WERI-Rb-1 (cell line): ENCODE data around the gene PFKL.
"Not testable (repeated sequence)": the region's sequence is repeated elsewhere in the genome, so short reads cannot be mapped to it uniquely, and the experiment has no call there.

ENCODE experiments used
- DNase-seq: peaks from one replicate; pipeline ENCODE4 v3.0.0-alpha.2; 2020
- H3K27ac ChIP-seq: fragments of 250-450 bp; sonication (Bioruptor Pico); 2 replicates; pipeline ENCODE4 v1.5.1; 2020; ENCODE audit warnings: mild to moderate bottlenecking, moderate library complexity
- H3K27me3 ChIP-seq: fragments of 250-450 bp; sonication (Bioruptor Pico); 2 replicates; pipeline ENCODE4 v1.5.1; 2021; ENCODE audit warnings: mild to moderate bottlenecking, low read depth, moderate library complexity; ENCODE audit not compliant: insufficient read depth, severe bottlenecking
- H3K36me3 ChIP-seq: fragments of 250-450 bp; sonication (Bioruptor Pico); 2 replicates; pipeline ENCODE4 v1.5.1; 2020; ENCODE audit warnings: mild to moderate bottlenecking, moderate library complexity
- H3K4me3 ChIP-seq: 2 replicates; pipeline ENCODE4 v1.5.1; 2011; ENCODE audit warnings: low read depth, mild to moderate bottlenecking, control low read depth, low read length
- H3K9me3 ChIP-seq: fragments of 250-450 bp; sonication (Bioruptor Pico); 2 replicates; pipeline ENCODE4 v1.5.1; 2021; ENCODE audit warnings: mild to moderate bottlenecking, moderate library complexity; ENCODE audit not compliant: severe bottlenecking
- CTCF ChIP-seq: IDR thresholded peaks from 2 replicates; pipeline ENCODE4 v1.5.1; 2011; ENCODE audit warnings: low read depth, mild to moderate bottlenecking, control low read depth, inconsistent platforms, low read length

The PFKL gene

GRCh38 chr21:44299085-44299457 is 782 bp upstream of the PFKL start:
- H3K27me3 ChIP-seq = no peaks in the 10 kb centered on the region
- H3K27ac ChIP-seq = peak overlapping the region; percentile 83
- H3K36me3 ChIP-seq = no peaks in the 10 kb centered on the region
- H3K4me3 ChIP-seq = peak overlapping the region; percentile 78
- no peak for DNase-seq
- H3K9me3 ChIP-seq = no peaks in the 10 kb centered on the region
- no peak for TF ChIP-seq CTCF

GRCh38 chr21:44300262-44300959 is 558 bp downstream of the PFKL start:
- no peaks in the 10 kb centered on the region for H3K27me3 ChIP-seq
- no peak for TF ChIP-seq CTCF
- H3K9me3 ChIP-seq = no peaks in the 10 kb centered on the region
- no peaks in the 10 kb centered on the region; the same call in 1 of the 2 replicates for H3K36me3 ChIP-seq
- peak overlapping the region; percentile 78 for H3K4me3 ChIP-seq
- DNase-seq = peak; percentile 49
- H3K27ac ChIP-seq = peak overlapping the region; percentile 83

- H3K36me3 ChIP-seq = no peaks in the 10 kb centered on the region; the same call in 1 of the 2 replicates
- no peak for DNase-seq
- peak overlapping the region; percentile 78 for H3K4me3 ChIP-seq
- H3K27ac ChIP-seq = no peak overlapping the region
- H3K9me3 ChIP-seq = no peaks in the 10 kb centered on the region
- TF ChIP-seq CTCF = 0 out of 2 replicates have a peak, but pooled peaks have one; percentile 0
- no peaks in the 10 kb centered on the region for H3K27me3 ChIP-seq
Measured at GRCh38 chr21:44301141-44301540, 1.3 kb downstream of the PFKL start.

- H3K9me3 ChIP-seq = no peaks in the 10 kb centered on the region
- H3K4me3 ChIP-seq = no peak overlapping the region
- peak overlapping the region; percentile 84; the same call in 1 of the 2 replicates for H3K27ac ChIP-seq
- peaks cover 8% of the 10 kb centered on the region; the same call in 1 of the 2 replicates for H3K36me3 ChIP-seq
- DNase-seq = no peak
- H3K27me3 ChIP-seq = no peaks in the 10 kb centered on the region
- TF ChIP-seq CTCF = peak; percentile 37
Measured at GRCh38 chr21:44301961-44302406, 2.1 kb downstream of the PFKL start.

- not testable (repeated sequence) for H3K4me3 ChIP-seq
- peak; percentile 77 for DNase-seq
Measured at GRCh38 chr21:44302573-44303401, 2.9 kb downstream of the PFKL start.

More at GRCh38 chr21:44302573-44303401, 2.9 kb downstream of the PFKL start:
- not testable (repeated sequence) for H3K9me3 ChIP-seq, H3K27me3 ChIP-seq
- peak; percentile 65 for TF ChIP-seq CTCF
- peak overlapping the region; percentile 84 for H3K27ac ChIP-seq
- H3K36me3 ChIP-seq = peaks cover 14% of the 10 kb centered on the region
